Body of pancreas (tissue), 4 donors: ENCODE measurements around the gene ATP8A2. TPM values are rescaled to one million over a fixed set of nuclear protein-coding genes. Genes with fewer than 3 reads are reported as not detected.

Experiments used
- ATAC-seq: fragments of 150-250 bp; one replicate; pipeline ENCODE4 v1.9.1; 2016
- DNase-seq, 4 donors: peaks; one replicate each; pipeline ENCODE4 v3.0.0-alpha.2; 2019
- H3K27ac ChIP-seq, 4 donors: fragments of 200-600 bp; sonication (generic); 1 replicate in 3 of 4; 2 replicates in 1 of 4; pipeline versions ENCODE4 v1.5.1 to v1.6.1; 2016 to 2019; ENCODE audit warnings: mild to moderate bottlenecking in 1 of 4, mixed read lengths in 1 of 4, moderate library complexity in 1 of 4
- H3K27me3 ChIP-seq, 2 donors: fragments of 200-600 bp; sonication (generic); one replicate each; pipeline ENCODE4 v1.6.0; 2016; ENCODE audit warnings: mild to moderate bottlenecking in 1 of 2
- H3K36me3 ChIP-seq, 2 donors: fragments of 200-600 bp; sonication (generic); replicated peaks in 1 of 2; 2 replicates each; pipeline ENCODE4 v1.5.1; 2016; ENCODE audit warnings: low read depth in 2 of 2; ENCODE audit not compliant: insufficient read depth in 1 of 2
- H3K4me1 ChIP-seq: fragments of 200-600 bp; sonication (generic); one replicate; pipeline ENCODE4 v1.6.0; 2016
- H3K4me3 ChIP-seq, 2 donors: fragments of 200-600 bp; sonication (generic); 1 replicate in 1 of 2; 2 replicates in 1 of 2; pipeline ENCODE4 v1.5.1; 2016 to 2019
- H3K9me3 ChIP-seq, 3 donors: fragments of 200-600 bp; sonication (generic); 1 replicate in 2 of 3; 2 replicates in 1 of 3; pipeline ENCODE4 v1.5.1; 2016
- CTCF ChIP-seq, 7 experiments: fragments of 450-650 bp in 4 of 7; fragments of 200-600 bp in 3 of 7; sonication (generic) in 3 of 7; IDR thresholded peaks; one replicate each; pipeline ENCODE4 v1.5.1; 2016 to 2019; ENCODE audit warnings: antibody characterized with exemption in 7 of 7
- POLR2A ChIP-seq, 3 donors: fragments of 450-650 bp; IDR thresholded peaks; one replicate each; pipeline ENCODE4 v1.6.1; 2016; ENCODE audit warnings: antibody characterized with exemption in 3 of 3, mild to moderate bottlenecking in 2 of 3
- WGBS, 2 donors: methylation state at CpG; one replicate each; pipeline ENCODE4 v1.1.5; 2017; 5-methylcytosine and 5-hydroxymethylcytosine counted together
- intact Hi-C: fragments of 100-400 bp; cut with DNase I; formaldehyde crosslinking; loops from one replicate; pipeline ENCODE4 v1.15.1; 2023
- total RNA-seq, 2 donors: library from RNA; depleted of rRNA; stranded (reverse); fragments of >200 nt; gene quantifications; one replicate each; pipeline ENCODE4 v1.1.0, GENCODE V29; 2016

Gene ATP8A2
- total RNA-seq, 2 donors from 2014 or later = under 0.01 TPM; not detected in 1

- Histone ChIP-seq H3K4me3 (no peak overlapping the region), H3K4me1 (no peaks in the 10 kb centered on the region), H3K36me3 (no peaks in the 10 kb centered on the region), H3K27ac (no peak overlapping the region), H3K9me3 (no peaks in the 10 kb centered on the region), H3K27me3 (no peaks in the 10 kb centered on the region)
- intact Hi-C loops = no loop called here
- no peak for DNase-seq
- TF ChIP-seq CTCF (IDR thresholded peaks at IDR 0.05) (no peak), POLR2A (IDR thresholded peaks at IDR 0.05) (no peak)
- ATAC-seq = no peak
- 72 to 73% methylated on average over 11 of the region's 11 CpGs for WGBS, 2 donors
These were observed 531.1 kb downstream of the ATP8A2 start for GRCh38 chr13:25902891-25903341.

GRCh38 chr13:25904830-25905229 is 533.1 kb downstream of the ATP8A2 start:
- Histone ChIP-seq H3K36me3 (no peaks in the 10 kb centered on the region), H3K27me3 (no peaks in the 10 kb centered on the region), H3K9me3 (no peaks in the 10 kb centered on the region), H3K27ac (no peak overlapping the region), H3K4me1 (no peaks in the 10 kb centered on the region), H3K4me3 (no peak overlapping the region)
- 75 to 80% methylated on average over 10 of the region's 10 CpGs for whole genome bisulfite sequencing, 2 donors
- intact Hi-C loops = no loop called here
- ATAC-seq (no peak), DNase-seq (no peak)
- TF ChIP-seq CTCF (IDR thresholded peaks at IDR 0.05) = no peak
- TF ChIP-seq POLR2A (IDR thresholded peaks at IDR 0.05) = no peak

GRCh38 chr13:25905611-25906010 is 533.8 kb downstream of the ATP8A2 start:
- no peak for DNase-seq
- no peak for TF ChIP-seq POLR2A (IDR thresholded peaks at IDR 0.05)
- TF ChIP-seq CTCF (IDR thresholded peaks at IDR 0.05) = no peak
- 61 to 74% methylated on average over 5 of the region's 5 CpGs for WGBS, 2 donors

GRCh38 chr13:25906191-25906661 is 534.5 kb downstream of the ATP8A2 start:
- Histone ChIP-seq H3K36me3 (no peaks in the 10 kb centered on the region), H3K4me3 (no peak overlapping the region), H3K27ac (no peak overlapping the region), H3K4me1 (no peaks in the 10 kb centered on the region), H3K9me3 (no peaks in the 10 kb centered on the region), H3K27me3 (no peaks in the 10 kb centered on the region)
- 70 to 74% methylated on average over 7 of the region's 7 CpGs for WGBS, 2 donors
- ATAC-seq (no peak), DNase-seq (no peak)
- intact Hi-C loops = no loop called here
- no peak for TF ChIP-seq POLR2A (IDR thresholded peaks at IDR 0.05)
- TF ChIP-seq CTCF (IDR thresholded peaks at IDR 0.05) = no peak

More at GRCh38 chr13:25905611-25906010, 533.8 kb downstream of the ATP8A2 start:
- Histone ChIP-seq H3K4me1 (no peaks in the 10 kb centered on the region), H3K27me3 (no peaks in the 10 kb centered on the region), H3K4me3 (no peak overlapping the region), H3K27ac (no peak overlapping the region), H3K9me3 (no peaks in the 10 kb centered on the region), H3K36me3 (no peaks in the 10 kb centered on the region)
- no peak for ATAC-seq
- intact Hi-C loops = no loop called here

GRCh38 chr13:25908366-25908765 is 536.6 kb downstream of the ATP8A2 start:
- Histone ChIP-seq H3K27me3 (no peaks in the 10 kb centered on the region), H3K27ac (no peak overlapping the region), H3K9me3 (no peaks in the 10 kb centered on the region), H3K4me1 (no peaks in the 10 kb centered on the region), H3K4me3 (no peak overlapping the region), H3K36me3 (no peaks in the 10 kb centered on the region)
- ATAC-seq (no peak), DNase-seq (no peak)
- intact Hi-C loops = no loop called here
- WGBS, 2 donors = 74 to 82% methylated on average over 4 of the region's 4 CpGs
- no peak for TF ChIP-seq POLR2A (IDR thresholded peaks at IDR 0.05)
- no peak for TF ChIP-seq CTCF (IDR thresholded peaks at IDR 0.05)
